Measurements from ENCODE around the gene PCDHGA10. TPM values are rescaled to one million over a fixed set of nuclear protein-coding genes. Genes with fewer than 3 reads are reported as not detected.
"Not testable (repeated sequence)": the region's sequence is repeated elsewhere in the genome, so short reads cannot be mapped to it uniquely, and the experiment has no call there.

The PCDHGA10 gene
- total and polyA plus RNA-seq, 8 donors = 3.9 to 5.5 (median 4.7) TPM

- no peaks in the 10 kb centered on the region for H3K36me3 ChIP-seq
- no peak overlapping the region for H3K27ac ChIP-seq
- DNase-seq (no peak), ATAC-seq (no peak)
- H3K4me1 ChIP-seq = no peaks in the 10 kb centered on the region
- peaks cover 0 to 92% of the 10 kb centered on the region in 2 donors for H3K9me3 ChIP-seq
- no peak for TF ChIP-seq CTCF (IDR thresholded peaks at IDR 0.05)
- no peak overlapping the region for H3K4me3 ChIP-seq
- intact Hi-C loops (cut with DNase I) = no loop called here
- H3K27me3 ChIP-seq = peaks cover 5 to 90% of the 10 kb centered on the region in 2 donors
Observed at GRCh38 chr5:141388661-141389060, 24.1 kb upstream of the PCDHGA10 start.

- DNase-seq = no peak
- H3K9me3 ChIP-seq = peaks cover 0 to 91% of the 10 kb centered on the region in 2 donors
Observed at GRCh38 chr5:141389153-141390042, 23.4 kb upstream of the PCDHGA10 start.

DNA sequence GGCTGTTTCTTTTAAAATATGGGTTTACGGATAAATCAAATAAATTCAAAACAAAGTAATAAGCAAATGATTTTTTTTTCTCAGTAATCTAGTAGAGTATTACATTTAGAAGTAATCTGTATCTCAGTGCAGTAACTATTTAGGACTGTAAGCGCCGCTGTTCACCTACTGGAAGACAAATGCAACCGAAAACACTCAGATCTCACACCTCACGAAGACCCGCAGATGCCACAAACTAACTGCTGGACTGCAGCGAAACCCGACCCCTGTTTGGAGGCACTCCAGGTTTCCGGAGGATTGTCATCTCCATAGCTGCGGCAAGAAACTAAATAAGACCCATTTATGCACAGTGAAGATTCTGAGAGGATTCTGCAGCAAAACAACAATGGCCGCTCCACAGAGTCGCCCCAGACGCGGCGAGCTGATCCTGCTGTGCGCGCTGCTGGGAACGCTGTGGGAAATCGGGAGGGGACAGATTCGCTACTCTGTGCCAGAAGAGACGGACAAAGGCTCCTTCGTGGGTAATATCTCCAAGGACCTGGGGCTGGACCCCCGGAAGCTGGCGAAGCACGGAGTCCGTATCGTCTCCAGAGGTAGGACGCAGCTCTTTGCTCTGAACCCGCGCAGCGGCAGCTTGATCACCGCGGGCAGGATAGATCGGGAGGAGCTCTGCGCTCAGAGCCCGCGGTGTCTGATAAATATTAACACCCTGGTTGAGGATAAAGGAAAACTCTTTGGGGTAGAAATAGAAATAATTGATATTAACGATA lies 20.2 kb upstream of the PCDHGA10 start, which contains the start of gene PCDHGA8:
Gene PCDHGA8, plus strand, starts transcription at position 205 of the 770 bp plus-strand sequence. Its CDS starts 181 bp downstream, at position 386.
- Histone ChIP-seq H3K27me3 (peaks cover 5 to 89% of the 10 kb centered on the region in 2 donors), H3K9me3 (peaks cover 0 to 73% of the 10 kb centered on the region in 2 donors), H3K27ac (no peak within 1 kb of the TSS), H3K36me3 (no peaks in the 10 kb centered on the region), H3K4me3 (no peak within 1 kb of the TSS), H3K4me1 (no peaks in the 10 kb centered on the region)
- intact Hi-C loops (cut with DNase I) = loop anchor here in 1 of 2 donors (5.0 kb wide), 1 partner anchor 40 kb away; the partner anchor contains the start of gene PCDHGA12
- ATAC-seq = no peak
- no peak for TF ChIP-seq CTCF (IDR thresholded peaks at IDR 0.05)
- no peak for DNase-seq

More at GRCh38 chr5:141389153-141390042, 23.4 kb upstream of the PCDHGA10 start:
- H3K4me3 ChIP-seq = no peak overlapping the region
- no peak for TF ChIP-seq CTCF (IDR thresholded peaks at IDR 0.05)
- no peak overlapping the region for H3K27ac ChIP-seq
- ATAC-seq = no peak
- H3K36me3 ChIP-seq = no peaks in the 10 kb centered on the region
- H3K27me3 ChIP-seq = peaks cover 5 to 90% of the 10 kb centered on the region in 2 donors
- H3K4me1 ChIP-seq = no peaks in the 10 kb centered on the region
- intact Hi-C loops (cut with DNase I) = loop anchor here in 1 of 2 donors (5.0 kb wide), 1 partner anchor 43 kb away; the partner anchor contains the start of gene PCDHGA12

GRCh38 chr5:141393267-141393666 lies 19.5 kb upstream of the PCDHGA10 start:
- no peak overlapping the region for H3K27ac ChIP-seq
- no peaks in the 10 kb centered on the region for H3K36me3 ChIP-seq
- H3K9me3 ChIP-seq = peaks cover 0 to 74% of the 10 kb centered on the region in 2 donors
- no peak for TF ChIP-seq CTCF (IDR thresholded peaks at IDR 0.05)
- no peaks in the 10 kb centered on the region for H3K4me1 ChIP-seq
- no peak for ATAC-seq
- peaks cover 5 to 89% of the 10 kb centered on the region in 2 donors for H3K27me3 ChIP-seq
- no peak overlapping the region for H3K4me3 ChIP-seq
- DNase-seq = no peak
- intact Hi-C loops (cut with DNase I) = loop anchor here in 1 of 2 donors (5.0 kb wide), 1 partner anchor 39 kb away; the partner anchor contains the start of gene PCDHGA12

- ATAC-seq, H3K4me1 ChIP-seq, DNase-seq, H3K36me3 ChIP-seq, H3K27ac ChIP-seq, H3K4me3 ChIP-seq: not testable (repeated sequence)
- intact Hi-C loops (cut with DNase I) = loop anchor here in 1 of 2 donors (5.0 kb wide), 1 partner anchor 38 kb away; the partner anchor contains the start of gene PCDHGA12
- Histone ChIP-seq H3K27me3 (peaks cover 16 to 89% of the 10 kb centered on the region in 2 donors), H3K9me3 (peaks cover 0 to 73% of the 10 kb centered on the region in 2 donors)
Observed at GRCh38 chr5:141394401-141395187, 18.2 kb upstream of the PCDHGA10 start.
